ENCODE results near the gene BRD4.

- TF ChIP-seq FOSL2 (CRISPR knock-in tag; IDR thresholded peaks at IDR 0.05) (no peak), POLR2AphosphoS5 (IDR thresholded peaks at IDR 0.05; ENCODE audit: low read depth, low read length) (no peak), HCFC1 (IDR thresholded peaks at IDR 0.05; ENCODE audit: low read depth, low read length) (no peak), NFE2L2 (IDR thresholded peaks at IDR 0.05; ENCODE audit: low read length) (no peak), ZNF274 (CRISPR knock-in tag; IDR thresholded peaks at IDR 0.05) (no peak), POLR2A (IDR thresholded peaks at IDR 0.05; ENCODE audit: insufficient read depth in 1 of 2, low read depth in 2 of 2, low read length in 2 of 2) (no peak), ZNF615 (CRISPR knock-in tag; IDR thresholded peaks at IDR 0.05; ENCODE audit: borderline replicate concordance) (no peak), SUZ12 (IDR thresholded peaks at IDR 0.05; ENCODE audit: low read depth, low read length) (no peak), BHLHE40 (IDR thresholded peaks at IDR 0.05; ENCODE audit: low read length) (no peak), FOXJ3 (CRISPR knock-in tag; IDR thresholded peaks at IDR 0.05; ENCODE audit: borderline replicate concordance) (no peak), ZBTB4 (CRISPR knock-in tag; IDR thresholded peaks at IDR 0.05; ENCODE audit: borderline replicate concordance) (no peak), PLRG1 (conservative IDR thresholded peaks at IDR 0.05) (no peak), ZEB1 (IDR thresholded peaks at IDR 0.05; ENCODE audit: insufficient replicate concordance, low read depth) (no peak)
- TF ChIP-seq, protein P1, sequence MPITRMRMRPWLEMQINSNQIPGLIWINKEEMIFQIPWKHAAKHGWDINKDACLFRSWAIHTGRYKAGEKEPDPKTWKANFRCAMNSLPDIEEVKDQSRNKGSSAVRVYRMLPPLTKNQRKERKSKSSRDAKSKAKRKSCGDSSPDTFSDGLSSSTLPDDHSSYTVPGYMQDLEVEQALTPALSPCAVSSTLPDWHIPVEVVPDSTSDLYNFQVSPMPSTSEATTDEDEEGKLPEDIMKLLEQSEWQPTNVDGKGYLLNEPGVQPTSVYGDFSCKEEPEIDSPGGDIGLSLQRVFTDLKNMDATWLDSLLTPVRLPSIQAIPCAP (CRISPR knock-in tag; IDR thresholded peaks at IDR 0.05; ENCODE audit: low read depth), result no peak
These were observed 113.8 kb downstream of the BRD4 start for GRCh38 chr19:15218501-15218900.
